ENCODE data around the gene CPTP.

CPTP gene

GRCh38 chr1:1342061-1342562 is 17.5 kb downstream of the CPTP start:
- TF ChIP-seq, protein P1, sequence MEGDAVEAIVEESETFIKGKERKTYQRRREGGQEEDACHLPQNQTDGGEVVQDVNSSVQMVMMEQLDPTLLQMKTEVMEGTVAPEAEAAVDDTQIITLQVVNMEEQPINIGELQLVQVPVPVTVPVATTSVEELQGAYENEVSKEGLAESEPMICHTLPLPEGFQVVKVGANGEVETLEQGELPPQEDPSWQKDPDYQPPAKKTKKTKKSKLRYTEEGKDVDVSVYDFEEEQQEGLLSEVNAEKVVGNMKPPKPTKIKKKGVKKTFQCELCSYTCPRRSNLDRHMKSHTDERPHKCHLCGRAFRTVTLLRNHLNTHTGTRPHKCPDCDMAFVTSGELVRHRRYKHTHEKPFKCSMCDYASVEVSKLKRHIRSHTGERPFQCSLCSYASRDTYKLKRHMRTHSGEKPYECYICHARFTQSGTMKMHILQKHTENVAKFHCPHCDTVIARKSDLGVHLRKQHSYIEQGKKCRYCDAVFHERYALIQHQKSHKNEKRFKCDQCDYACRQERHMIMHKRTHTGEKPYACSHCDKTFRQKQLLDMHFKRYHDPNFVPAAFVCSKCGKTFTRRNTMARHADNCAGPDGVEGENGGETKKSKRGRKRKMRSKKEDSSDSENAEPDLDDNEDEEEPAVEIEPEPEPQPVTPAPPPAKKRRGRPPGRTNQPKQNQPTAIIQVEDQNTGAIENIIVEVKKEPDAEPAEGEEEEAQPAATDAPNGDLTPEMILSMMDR (conservative IDR thresholded peaks at IDR 0.05; ENCODE audit: low read depth, low read length): no peak
- no peak for DNase-seq (ENCODE audit: low read depth)
- no peak overlapping the region for H3K4me3 ChIP-seq (ENCODE audit: low read depth, low read length)

DNA sequence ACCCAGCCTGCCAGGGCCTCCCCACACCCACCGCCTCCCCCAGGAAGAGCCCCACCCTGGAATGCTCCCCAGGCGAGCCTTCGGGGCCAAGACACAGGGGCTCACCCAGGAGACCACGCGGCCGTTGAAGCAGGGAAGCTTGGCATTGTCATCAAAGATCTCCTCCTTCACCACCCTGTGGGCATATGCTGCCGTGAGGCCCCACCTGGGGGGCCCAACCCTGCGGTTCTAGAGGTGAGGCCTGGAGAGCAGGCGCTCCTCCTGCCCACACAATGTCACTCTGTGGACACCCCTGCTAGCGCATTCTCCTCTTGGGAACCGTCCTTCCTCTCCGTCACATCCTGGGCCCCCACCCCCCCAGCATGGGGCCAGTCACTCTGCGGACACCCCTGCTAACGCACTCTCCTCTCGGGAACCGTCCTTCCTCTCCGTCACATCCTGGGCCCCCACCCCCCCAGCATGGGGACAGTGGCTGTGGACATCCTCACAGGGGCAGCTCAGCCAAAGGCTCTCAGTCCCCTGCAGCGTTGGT is 18.0 kb downstream of the CPTP start:
- no peak overlapping the region for H3K4me3 ChIP-seq (ENCODE audit: low read depth, low read length)
- no peak for DNase-seq (ENCODE audit: low read depth)
- TF ChIP-seq, protein P1 (conservative IDR thresholded peaks at IDR 0.05; ENCODE audit: low read depth, low read length): no peak

DNA sequence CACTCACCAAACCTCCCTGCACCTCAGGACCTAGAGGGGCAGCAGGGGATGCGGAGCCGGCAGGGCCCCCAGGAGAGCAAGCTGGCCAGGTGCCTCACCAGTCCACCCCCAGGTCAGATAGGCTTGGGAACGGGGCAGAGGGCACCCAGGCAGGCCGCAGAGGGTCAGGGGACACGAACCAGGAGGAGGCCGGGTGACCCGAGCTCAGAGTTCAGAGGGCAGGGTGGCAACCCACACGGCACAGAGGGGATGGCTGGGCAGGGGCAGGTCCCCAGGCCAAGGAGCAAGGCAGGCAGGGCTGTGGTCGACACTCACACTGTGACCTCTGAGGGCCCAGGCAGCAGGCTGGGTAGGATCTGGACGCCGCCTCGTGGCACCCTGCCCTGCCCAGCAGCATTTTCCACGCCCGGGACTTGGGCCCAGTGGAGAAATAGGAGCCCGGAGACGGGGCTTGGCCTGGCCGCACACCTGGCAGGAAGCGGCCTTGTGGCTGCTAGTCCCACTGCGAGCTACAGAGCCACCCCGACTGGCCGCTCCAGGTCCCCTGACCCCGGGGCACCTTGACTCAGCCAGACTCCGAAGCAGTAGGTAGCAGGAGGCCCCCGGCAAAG is 19.3 kb downstream of the CPTP start:
- no peak for DNase-seq (ENCODE audit: low read depth)
- TF ChIP-seq, protein P1 (conservative IDR thresholded peaks at IDR 0.05; ENCODE audit: low read depth, low read length): no peak
- H3K4me3 ChIP-seq (ENCODE audit: low read depth, low read length): no peak overlapping the region

DNA sequence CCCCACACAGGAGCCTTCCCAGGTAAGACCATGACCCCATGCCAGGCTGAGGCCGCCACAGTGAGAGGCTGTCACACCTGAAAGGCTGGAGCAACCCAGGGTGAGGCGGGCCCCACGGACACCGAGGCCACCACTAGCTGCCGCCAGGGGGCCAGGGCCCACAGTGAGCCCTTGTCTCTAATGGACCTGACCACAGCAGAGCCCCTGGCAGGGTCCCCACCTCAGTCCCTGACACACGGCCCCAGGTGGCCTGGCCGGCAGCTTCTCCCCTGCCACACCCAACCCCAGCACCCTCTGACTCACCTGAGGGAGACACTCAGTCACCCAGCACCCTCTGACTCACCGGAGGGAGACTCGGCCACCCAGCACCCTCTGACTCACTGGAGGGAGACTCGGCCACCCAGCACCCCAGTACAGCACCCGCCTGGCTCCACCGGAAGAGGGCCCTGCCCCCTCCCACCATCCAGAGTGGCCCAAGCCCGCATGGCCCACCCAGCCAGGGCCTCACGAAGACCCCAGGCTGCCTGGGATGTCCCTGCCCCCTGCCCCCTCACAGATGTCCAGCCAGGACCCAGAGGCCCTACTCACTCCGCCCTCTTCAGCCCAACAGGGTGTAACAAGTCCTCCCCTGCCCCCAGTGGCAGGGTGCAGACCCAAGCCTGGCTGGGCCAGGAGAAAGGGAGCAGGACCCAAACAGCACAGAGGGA is 20.2 kb downstream of the CPTP start:
- peak; percentile 51 for DNase-seq (ENCODE audit: low read depth)
- no peak overlapping the region for H3K4me3 ChIP-seq (ENCODE audit: low read depth, low read length)
- TF ChIP-seq, protein P1 (conservative IDR thresholded peaks at IDR 0.05; ENCODE audit: low read depth, low read length): peak; percentile 60

DNA sequence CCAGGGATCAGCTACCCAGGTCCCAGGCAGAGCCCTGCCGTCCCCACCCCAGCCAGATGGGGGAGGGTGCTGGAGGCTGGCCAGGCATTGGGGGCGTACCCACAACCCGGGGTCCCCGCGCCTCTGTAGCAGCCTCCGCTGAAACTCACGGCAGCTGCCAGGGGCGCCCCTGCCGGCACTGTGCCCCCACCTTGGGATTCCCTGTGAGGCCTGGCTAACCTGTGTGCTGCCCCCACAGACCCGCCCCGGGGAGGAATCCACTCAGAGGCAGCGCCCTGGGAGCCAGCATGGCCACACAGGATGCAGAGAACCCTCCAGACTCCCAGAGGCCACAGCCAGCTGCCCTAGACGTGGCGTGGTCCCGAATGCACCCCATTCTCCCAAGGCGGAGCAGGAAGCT is 20.8 kb downstream of the CPTP start:
- TF ChIP-seq, protein P1 (conservative IDR thresholded peaks at IDR 0.05; ENCODE audit: low read depth, low read length): no peak
- H3K4me3 ChIP-seq (ENCODE audit: low read depth, low read length): no peak overlapping the region
- DNase-seq (ENCODE audit: low read depth): no peak

DNA sequence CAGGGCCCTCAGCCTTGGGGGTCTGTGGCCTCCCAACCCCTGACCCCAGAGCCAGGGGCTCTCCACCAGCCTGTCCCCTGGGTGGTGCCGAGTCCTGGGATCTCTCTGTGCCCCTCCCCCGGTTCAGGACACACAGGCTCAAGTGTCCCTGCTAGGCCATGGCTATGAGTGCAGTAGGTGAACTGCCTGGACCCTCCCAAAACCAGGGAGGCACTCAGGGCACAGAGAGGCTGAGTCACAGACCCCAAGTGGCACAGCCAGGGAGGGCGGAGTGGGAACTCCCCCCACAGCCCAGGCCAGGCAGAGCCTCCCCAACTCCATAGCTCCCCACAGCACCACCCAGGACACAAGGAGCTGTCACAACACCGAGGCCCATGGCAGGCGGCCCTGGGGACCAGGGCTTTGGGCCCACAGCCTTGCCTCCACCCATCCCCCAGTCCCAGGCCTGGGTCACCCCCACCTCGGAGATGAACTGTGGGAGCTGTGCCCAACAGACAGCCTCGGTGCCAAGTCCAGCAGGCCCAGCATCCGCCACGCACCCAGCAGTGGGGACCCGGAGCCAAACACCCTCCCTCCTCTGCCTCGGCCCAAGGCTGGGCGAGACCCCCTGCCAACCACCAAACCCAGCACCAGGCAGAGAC is 21.4 kb downstream of the CPTP start:
- H3K4me3 ChIP-seq (ENCODE audit: low read depth, low read length): no peak overlapping the region
- DNase-seq (ENCODE audit: low read depth): no peak
- TF ChIP-seq, protein P1 (conservative IDR thresholded peaks at IDR 0.05; ENCODE audit: low read depth, low read length): no peak

Data from choroid plexus epithelial cell (primary cell).